Gastrocnemius medialis (tissue), 4 donors: ENCODE measurements around the gene ZNF606. TPM values are rescaled to one million over a fixed set of nuclear protein-coding genes. Genes with fewer than 3 reads are reported as not detected.

ENCODE experiments used
- ATAC-seq, 2 donors: fragments of 150-250 bp; one replicate each; pipeline ENCODE4 v1.9.1; 2016
- DNase-seq, 2 donors: peaks; one replicate each; pipeline ENCODE4 v3.0.0-alpha.2; 2019
- H3K27ac ChIP-seq, 4 donors: fragments of 200-600 bp; sonication (generic); 1 replicate in 1 of 4; 2 replicates in 3 of 4; pipeline ENCODE4 v1.5.1; 2016 to 2018; ENCODE audit warnings: mild to moderate bottlenecking in 2 of 4, moderate library complexity in 1 of 4
- H3K27me3 ChIP-seq, 3 donors: fragments of 200-600 bp; sonication (generic) in 2 of 3; 1 replicate in 1 of 3; 2 replicates in 2 of 3; pipeline versions ENCODE4 v1.5.1 to v1.6.0; 2016 to 2019; ENCODE audit warnings: mild to moderate bottlenecking in 1 of 3, moderate library complexity in 1 of 3
- H3K36me3 ChIP-seq, 2 donors: fragments of 200-600 bp; sonication (generic) in 1 of 2; one replicate each; pipeline ENCODE4 v1.5.1; 2017 to 2018
- H3K4me1 ChIP-seq, 2 donors: fragments of 200-600 bp; sonication (generic) in 1 of 2; one replicate each; pipeline ENCODE4 v1.5.1; 2016 to 2017; ENCODE audit warnings: mild to moderate bottlenecking in 2 of 2
- H3K4me3 ChIP-seq, 4 donors: fragments of 200-600 bp; sonication (generic) in 3 of 4; 1 replicate in 1 of 4; 2 replicates in 3 of 4; pipeline ENCODE4 v1.5.1; 2016 to 2019; ENCODE audit warnings: mild to moderate bottlenecking in 2 of 4
- H3K9me3 ChIP-seq, 3 donors: fragments of 200-600 bp; sonication (generic) in 2 of 3; 1 replicate in 1 of 3; 2 replicates in 2 of 3; pipeline ENCODE4 v1.5.1; 2016 to 2019
- CTCF ChIP-seq, 5 experiments: fragments of 450-650 bp in 3 of 5; fragments of 200-600 bp in 2 of 5; sonication (generic) in 2 of 5; IDR thresholded peaks in 4 of 5; conservative IDR thresholded peaks in 1 of 5; 1 replicate in 4 of 5; 2 replicates in 1 of 5; pipeline ENCODE4 v1.5.1; 2016 to 2019; ENCODE audit warnings: antibody characterized with exemption in 5 of 5, mild to moderate bottlenecking in 3 of 5, moderate library complexity in 3 of 5
- POLR2A ChIP-seq, 2 donors: fragments of 450-650 bp; IDR thresholded peaks; one replicate each; pipeline ENCODE4 v1.6.1; 2017; ENCODE audit warnings: antibody characterized with exemption in 2 of 2, mild to moderate bottlenecking in 2 of 2, moderate library complexity in 2 of 2
- in situ Hi-C, 4 donors: fragments of 200-750 bp; cut with MboI; loops; one replicate each; pipeline versions ENCODE4 v1.15.0 to v1.8.0; 2017; ENCODE audit warnings: low sequenced_read_pairs in 4 of 4
- intact Hi-C: fragments of 100-400 bp; cut with DNase I; formaldehyde crosslinking; loops from one replicate; pipeline ENCODE4 v1.15.1; 2023; ENCODE audit warnings: low total_unique reads
- total RNA-seq, 4 donors: library from RNA; depleted of rRNA; stranded (reverse); fragments of >200 nt; gene quantifications; one replicate each; pipeline versions ENCODE4 v1.1.0 to v1.2.3, GENCODE V29; 2016

ZNF606 gene
- total RNA-seq, result 10 to 100 TPM in 1 of 4 donors, 1 to 10 TPM in 3; 2.9 to 15.3 (median 6.6) TPM

- Histone ChIP-seq H3K36me3 (peaks cover 7 to 75% of the 10 kb centered on the region in 2 donors), H3K4me1 (peaks cover 14 to 20% of the 10 kb centered on the region in 2 donors), H3K9me3 (peaks cover 3 to 51% (median 5%) of the 10 kb centered on the region in 3 donors), H3K27ac (peak within 1 kb of the TSS; percentile 77 to 88 (median 87)), H3K27me3 (no peaks in the 10 kb centered on the region), H3K4me3 (peak within 1 kb of the TSS; percentile 78 to 93 (median 88))
- intact Hi-C loops (loop anchor here (1.0 to 10.0 kb wide), 10 partner anchors 55 to 424 kb away; partner anchors contain the start of genes ZNF135, ZNF211, ZNF256 and ZNF416), in situ Hi-C loops (no loop called here)
- ATAC-seq (peak; percentile 96 to 97), DNase-seq (peak; percentile 69 to 76)
- peak in 1 of 5 experiments; percentile 10 for TF ChIP-seq CTCF (IDR thresholded peaks at IDR 0.05 in 4 of 5, conservative IDR thresholded peaks at IDR 0.05 in 1 of 5)
- TF ChIP-seq POLR2A (IDR thresholded peaks at IDR 0.05), result peak; percentile 50 to 65
Measured at GRCh38 chr19:58002384-58003173, at the start of gene ZNF606. Gene ZNF606, minus strand, starts transcription at chr19:58002820. Its CDS starts 1,501 bp downstream, at chr19:58001319.

GRCh38 chr19:58052256-58052655 lies 49.6 kb upstream of the ZNF606 start:
- in situ Hi-C loops, result no loop called here
- Histone ChIP-seq H3K27me3 (peaks cover 0 to 10% (median 0%) of the 10 kb centered on the region in 3 donors), H3K9me3 (no peaks in the 10 kb centered on the region), H3K27ac (no peak overlapping the region), H3K36me3 (no peaks in the 10 kb centered on the region), H3K4me1 (no peaks in the 10 kb centered on the region), H3K4me3 (no peak overlapping the region)
- TF ChIP-seq CTCF (IDR thresholded peaks at IDR 0.05 in 4 of 5, conservative IDR thresholded peaks at IDR 0.05 in 1 of 5) (no peak), POLR2A (IDR thresholded peaks at IDR 0.05) (no peak)
- DNase-seq (no peak), ATAC-seq (no peak)
- intact Hi-C loops, result no loop called here

DNA sequence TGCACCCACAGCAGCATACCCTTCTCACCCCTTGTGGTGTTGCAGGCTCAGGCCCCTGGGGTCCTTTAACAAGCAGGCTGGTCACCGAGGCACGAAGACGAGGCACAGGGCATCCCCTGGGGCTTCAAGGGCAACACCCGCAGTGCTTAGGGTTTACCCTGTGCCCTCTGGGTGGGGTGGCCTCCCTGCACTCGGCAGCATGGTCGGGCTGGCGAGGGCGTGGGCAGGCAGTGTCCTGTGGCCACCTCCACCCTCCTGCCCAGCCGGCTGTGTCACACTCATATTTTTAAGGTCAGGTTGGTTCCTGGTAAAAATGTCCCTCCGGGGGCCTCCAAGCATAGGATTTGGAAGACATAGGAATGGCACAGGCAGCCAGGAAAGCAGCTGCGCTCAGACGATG lies 45.1 kb upstream of the ZNF606 start:
- Histone ChIP-seq H3K27me3 (no peaks in the 10 kb centered on the region), H3K27ac (no peak overlapping the region), H3K4me1 (no peaks in the 10 kb centered on the region), H3K36me3 (no peaks in the 10 kb centered on the region), H3K9me3 (no peaks in the 10 kb centered on the region), H3K4me3 (no peak overlapping the region)
- ATAC-seq (no peak), DNase-seq (no peak)
- in situ Hi-C loops (no loop called here), intact Hi-C loops (no loop called here)
- no peak for TF ChIP-seq CTCF (IDR thresholded peaks at IDR 0.05 in 4 of 5, conservative IDR thresholded peaks at IDR 0.05 in 1 of 5)
- TF ChIP-seq POLR2A (IDR thresholded peaks at IDR 0.05), result no peak

- intact Hi-C loops, result no loop called here
- no peak for ATAC-seq
Measured at GRCh38 chr19:58046856-58047255, 44.2 kb upstream of the ZNF606 start.

More at GRCh38 chr19:58046856-58047255, 44.2 kb upstream of the ZNF606 start:
- no peak for DNase-seq
- Histone ChIP-seq H3K9me3 (no peaks in the 10 kb centered on the region), H3K36me3 (no peaks in the 10 kb centered on the region), H3K27ac (no peak overlapping the region), H3K27me3 (no peaks in the 10 kb centered on the region), H3K4me3 (no peak overlapping the region), H3K4me1 (no peaks in the 10 kb centered on the region)
- in situ Hi-C loops, result no loop called here
- TF ChIP-seq POLR2A (IDR thresholded peaks at IDR 0.05) (no peak), CTCF (IDR thresholded peaks at IDR 0.05 in 4 of 5, conservative IDR thresholded peaks at IDR 0.05 in 1 of 5) (no peak)
